Testis (tissue), 3 donors: ENCODE results near the gene BCAS2. TPM values are rescaled to one million over a fixed set of nuclear protein-coding genes. Genes with fewer than 3 reads are reported as not detected.
"Not testable (repeated sequence)": the region's sequence is repeated elsewhere in the genome, so short reads cannot be mapped to it uniquely, and the experiment has no call there.

ENCODE experiments used
- DNase-seq: peaks from one replicate; pipeline ENCODE4 v3.0.0-alpha.2; 2019
- H3K27ac ChIP-seq, 2 donors: fragments of 200-600 bp; sonication (generic); one replicate each; pipeline ENCODE4 v1.5.1; 2019
- H3K27me3 ChIP-seq: fragments of 200-600 bp; sonication (generic); one replicate; pipeline ENCODE4 v1.5.1; 2019
- H3K36me3 ChIP-seq: fragments of 200-600 bp; sonication (generic); one replicate; pipeline ENCODE4 v1.5.1; 2017; ENCODE audit warnings: low read depth; ENCODE audit errors: missing control alignments
- H3K4me1 ChIP-seq: fragments of 200-600 bp; sonication (generic); one replicate; pipeline ENCODE4 v1.5.1; 2019
- H3K4me3 ChIP-seq, 2 donors: fragments of 200-600 bp; sonication (generic); one replicate each; pipeline ENCODE4 v1.5.1; 2017 to 2019
- H3K9me3 ChIP-seq: fragments of 200-600 bp; sonication (generic); one replicate; pipeline ENCODE4 v1.5.1; 2017
- CTCF ChIP-seq, 3 experiments: fragments of 450-650 bp in 2 of 3; fragments of 200-600 bp in 1 of 3; sonication (generic) in 1 of 3; IDR thresholded peaks; one replicate each; pipeline ENCODE4 v1.5.1; 2016 to 2019; ENCODE audit warnings: antibody characterized with exemption in 3 of 3, mild to moderate bottlenecking in 2 of 3, moderate library complexity in 1 of 3
- POLR2A ChIP-seq: fragments of 450-650 bp; IDR thresholded peaks from one replicate; pipeline ENCODE4 v1.6.1; 2017; ENCODE audit warnings: antibody characterized with exemption, mild to moderate bottlenecking, moderate library complexity
- WGBS, 2 donors: methylation state at CpG; one replicate each; pipeline ENCODE4 v1.1.5; 2018; 5-methylcytosine and 5-hydroxymethylcytosine counted together
- intact Hi-C: fragments of 100-400 bp; cut with DNase I; formaldehyde crosslinking; loops from one replicate; pipeline ENCODE4 v1.15.1; 2023; ENCODE audit warnings: low total_unique reads
- polyA plus RNA-seq: library from polyadenylated mRNA; stranded (reverse); fragments of 350-450 nt; fragmentation: Illumina TruSeq; extraction: RNeasy Lipid Tissue Mini Kit (QIAGEN cat#74804); gene quantifications from one replicate; pipeline ENCODE4 v1.2.3, GENCODE V29; 2014; ENCODE audit warnings: low read depth, low replicate concordance; ENCODE audit not compliant: insufficient read depth
- total RNA-seq, 2 donors: library from RNA; depleted of rRNA; stranded (reverse); fragments of >200 nt; gene quantifications; one replicate each; pipeline ENCODE4 v1.2.3, GENCODE V29; 2016

The BCAS2 gene
- total and polyA plus RNA-seq, 3 donors from 2014 or later: 41.8 to 51.4 (median 47.7) TPM

- Histone ChIP-seq H3K9me3 (no peaks in the 10 kb centered on the region), H3K4me3 (no peak overlapping the region), H3K4me1 (no peaks in the 10 kb centered on the region), H3K27ac (no peak overlapping the region), H3K27me3 (no peaks in the 10 kb centered on the region), H3K36me3 (no peaks in the 10 kb centered on the region)
- intact Hi-C loops: no loop called here
- no peak for DNase-seq
- 89 to 95% methylated on average over 16 of the region's 16 CpGs for WGBS, 2 donors
- TF ChIP-seq POLR2A (no peak), CTCF (IDR thresholded peaks at IDR 0.05) (no peak)
Observed at GRCh38 chr1:114587203-114587991, 6.0 kb upstream of the BCAS2 start.

DNA sequence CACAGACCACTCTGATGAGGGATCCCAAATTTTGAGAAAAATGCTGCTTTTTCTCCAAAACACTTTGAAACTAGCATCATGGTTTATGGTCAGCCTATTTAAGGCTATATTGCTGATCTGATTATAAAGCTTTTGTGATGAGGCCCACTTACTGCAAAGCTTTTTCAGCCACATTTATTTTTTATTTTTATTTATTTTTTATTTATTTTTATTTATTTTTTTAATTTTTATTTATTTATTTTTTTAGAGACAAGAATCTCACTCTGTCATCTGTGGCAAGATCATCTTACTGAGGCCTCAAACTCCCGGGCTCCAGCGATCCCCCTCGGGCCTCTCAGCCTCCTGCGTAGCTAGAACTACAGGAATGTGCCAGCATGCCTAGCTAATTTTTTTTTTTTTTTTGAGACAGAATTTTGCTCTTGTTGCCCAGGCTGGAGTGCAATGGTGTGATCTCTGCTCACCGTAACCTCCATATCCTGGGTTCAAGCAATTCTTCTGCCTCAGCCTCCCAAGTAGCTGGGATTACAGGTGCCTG, 5.2 kb upstream of the BCAS2 start:
- DNase-seq: no peak
- TF ChIP-seq CTCF (IDR thresholded peaks at IDR 0.05): no peak
- no peak for TF ChIP-seq POLR2A
- H3K4me3 ChIP-seq: no peak overlapping the region
- intact Hi-C loops: no loop called here
- no peaks in the 10 kb centered on the region for H3K9me3 ChIP-seq
- no peaks in the 10 kb centered on the region for H3K27me3 ChIP-seq
- 93 to 95% methylated on average over 5 of the region's 5 CpGs for WGBS, 2 donors
- no peak overlapping the region for H3K27ac ChIP-seq
- no peaks in the 10 kb centered on the region for H3K4me1 ChIP-seq
- no peaks in the 10 kb centered on the region for H3K36me3 ChIP-seq

GRCh38 chr1:114585231-114585630, 3.8 kb upstream of the BCAS2 start:
- no peaks in the 10 kb centered on the region for H3K4me1 ChIP-seq
- TF ChIP-seq POLR2A: no peak
- H3K27me3 ChIP-seq: no peaks in the 10 kb centered on the region
- H3K27ac ChIP-seq: no peak overlapping the region
- H3K9me3 ChIP-seq: no peaks in the 10 kb centered on the region
- no peak overlapping the region for H3K4me3 ChIP-seq
- no peaks in the 10 kb centered on the region for H3K36me3 ChIP-seq
- 71 to 76% methylated on average over 1 of the region's 1 CpG for WGBS, 2 donors
- intact Hi-C loops: no loop called here
- DNase-seq: no peak

DNA sequence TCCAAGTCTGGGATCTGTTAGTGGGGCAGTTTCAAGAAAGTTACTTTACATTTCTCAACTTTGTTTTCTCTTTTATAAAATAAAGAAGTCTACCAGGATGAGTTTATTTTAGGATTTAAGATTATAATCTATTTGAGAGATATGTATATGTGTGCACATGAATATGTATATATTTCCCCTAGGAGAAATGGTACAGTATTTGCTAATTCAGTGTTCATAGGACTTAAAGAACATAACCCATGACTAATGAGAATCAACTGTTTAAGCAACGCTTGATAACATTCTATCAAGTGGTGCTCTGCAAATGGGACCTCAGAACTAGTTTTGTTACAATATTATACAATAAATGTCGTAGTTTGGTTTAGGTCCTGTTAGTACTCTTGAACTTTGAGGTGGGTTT, 7.0 kb downstream of the BCAS2 start:
- Histone ChIP-seq H3K36me3 (no peaks in the 10 kb centered on the region), H3K9me3 (no peaks in the 10 kb centered on the region), H3K27ac (no peak overlapping the region), H3K4me1 (no peaks in the 10 kb centered on the region), H3K27me3 (no peaks in the 10 kb centered on the region), H3K4me3 (no peak overlapping the region)
- WGBS, 2 donors: 63 to 81% methylated on average over 2 of the region's 2 CpGs
- TF ChIP-seq POLR2A (no peak), CTCF (IDR thresholded peaks at IDR 0.05) (no peak)
- DNase-seq: no peak
- intact Hi-C loops: no loop called here

GRCh38 chr1:114564141-114564540, 17.3 kb downstream of the BCAS2 start:
- Histone ChIP-seq H3K36me3 (no peaks in the 10 kb centered on the region), H3K4me3 (no peak overlapping the region), H3K27ac (no peak overlapping the region), H3K27me3 (no peaks in the 10 kb centered on the region), H3K4me1 (no peaks in the 10 kb centered on the region), H3K9me3 (no peaks in the 10 kb centered on the region)
- TF ChIP-seq CTCF (IDR thresholded peaks at IDR 0.05) (no peak), POLR2A (no peak)
- DNase-seq: no peak
- intact Hi-C loops: no loop called here

DNA sequence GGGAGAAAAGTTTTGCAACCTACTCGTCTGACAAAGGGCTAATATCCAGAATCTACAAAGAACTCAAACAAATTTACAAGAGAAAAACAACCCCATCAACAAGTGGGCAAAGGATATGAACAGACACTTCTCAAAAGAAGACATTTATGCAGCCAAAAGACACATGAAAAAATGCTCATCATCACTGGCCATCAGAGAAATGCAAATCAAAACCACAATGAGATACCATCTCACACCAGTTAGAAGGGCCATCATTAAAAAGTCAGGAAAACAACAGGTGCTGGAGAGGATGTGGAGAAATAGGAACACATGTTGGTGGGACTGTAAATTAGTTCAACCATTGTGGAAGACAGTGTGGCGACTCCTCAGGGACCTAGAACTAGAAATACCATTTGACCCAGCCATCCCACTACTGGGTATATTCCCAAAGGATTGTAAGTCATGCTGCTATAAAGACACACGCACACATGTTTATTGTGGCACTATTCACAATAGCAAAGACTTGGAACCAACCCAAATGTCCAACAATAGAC, 18.4 kb downstream of the BCAS2 start:
- H3K4me1 ChIP-seq, H3K4me3 ChIP-seq, H3K36me3 ChIP-seq, intact Hi-C loops, H3K27ac ChIP-seq, H3K9me3 ChIP-seq, H3K27me3 ChIP-seq, DNase-seq: not testable (repeated sequence)
- 91 to 98% methylated on average over 3 of the region's 3 CpGs for WGBS, 2 donors
